Measurements from ENCODE around the gene CYB5A.

The CYB5A gene

GRCh38 chr18:74203811-74204210 is 88.0 kb downstream of the CYB5A start:
- H3K36me3 ChIP-seq (ENCODE audit: control insufficient read depth in 1 of 2, insufficient read depth in 2 of 2, low read length in 2 of 2), result no peaks in the 10 kb centered on the region
- H3K4me3 ChIP-seq (ENCODE audit: low read depth in 1 of 2, low read length in 2 of 2), result no peak overlapping the region
- H3K4me1 ChIP-seq (ENCODE audit: control insufficient read depth in 1 of 2, insufficient read depth in 2 of 2, low read length in 2 of 2), result peaks cover under 1 to 6% of the 10 kb centered on the region in 2 donors
- H3K9ac ChIP-seq (ENCODE audit: low read depth in 1 of 2, low read length in 2 of 2), result no peak overlapping the region
- no peaks in the 10 kb centered on the region for H3K9me3 ChIP-seq (ENCODE audit: control insufficient read depth in 1 of 2, low read length in 2 of 2)
- no peaks in the 10 kb centered on the region for H3K27me3 ChIP-seq (ENCODE audit: control insufficient read depth in 1 of 2, insufficient read depth in 2 of 2, low read length in 2 of 2)
- H3K27ac ChIP-seq (ENCODE audit: low read depth, low read length), result no peak overlapping the region
